OCI-LY3 (cell line): ENCODE measurements around the gene C2CD4D.
A peak's percentile ranks its signal among the peaks of the same experiment; 100 is the strongest.

Experiments
- H2AFZ ChIP-seq: fragments of 200-600, 300-600 bp; shearing (Covaris generic); 2 replicates; pipeline ENCODE4 v1.6.0; 2014; ENCODE audit warnings: antibody characterized with exemption, low read depth, low read length
- H3K27ac ChIP-seq: fragments of 200-600, 300-600 bp; sonication (generic); 2 replicates; pipeline ENCODE4 v1.5.1; 2014; ENCODE audit warnings: mild to moderate bottlenecking, low read length, moderate library complexity, mixed read lengths
- H3K27me3 ChIP-seq: fragments of 200-600, 300-600 bp; sonication (generic); 2 replicates; pipeline ENCODE4 v1.6.1; 2014; ENCODE audit warnings: low read depth, low read length, mixed read lengths
- H3K36me3 ChIP-seq: fragments of 200-600, 300-600 bp; sonication (generic); replicated peaks from 2 replicates; pipeline ENCODE3; 2014; ENCODE audit warnings: low read depth, low read length, mixed read lengths
- H3K4me1 ChIP-seq: fragments of 300-600, 200-600 bp; sonication (generic); 2 replicates; pipeline ENCODE4 v1.6.1; 2014; ENCODE audit warnings: low read length, mixed read lengths
- H3K4me2 ChIP-seq: fragments of 200-600, 300-600 bp; sonication (generic); 2 replicates; pipeline ENCODE4 v1.6.1; 2014; ENCODE audit warnings: low read length, mixed read lengths
- H3K4me3 ChIP-seq: fragments of 300-600, 200-600 bp; sonication (generic); 2 replicates; pipeline ENCODE4 v1.5.1; 2014; ENCODE audit warnings: antibody characterized with exemption, mild to moderate bottlenecking, low read length, moderate library complexity
- H3K79me2 ChIP-seq: fragments of 300-600, 200-600 bp; shearing (Covaris generic); 2 replicates; pipeline ENCODE4 v1.6.1; 2014; ENCODE audit warnings: mild to moderate bottlenecking, low read length, mixed read lengths
- H3K9ac ChIP-seq: fragments of 300-600, 200-600 bp; shearing (Covaris generic); 2 replicates; pipeline ENCODE4 v1.6.0; 2014; ENCODE audit warnings: mild to moderate bottlenecking, low read length, moderate library complexity
- H3K9me3 ChIP-seq: fragments of 200-600, 300-600 bp; shearing (Covaris generic); 2 replicates; pipeline ENCODE4 v1.6.1; 2014; ENCODE audit warnings: low read length, mixed read lengths; ENCODE audit not compliant: insufficient read depth
- H4K20me1 ChIP-seq: fragments of 200-600, 300-600 bp; sonication (generic); 2 replicates; pipeline ENCODE4 v1.6.1; 2016; ENCODE audit warnings: low read length, mixed read lengths; ENCODE audit not compliant: insufficient read depth
- EZH2phosphoT487 ChIP-seq: fragments of 200-600 bp; shearing (Covaris generic); IDR thresholded peaks from 2 replicates; pipeline ENCODE4 v1.6.1; 2018; ENCODE audit warnings: antibody characterized with exemption, mixed run types, low read depth
- TF ChIP-seq, protein P1 (sequence below): fragments of 200-600, 300-600 bp; sonication (generic); IDR thresholded peaks from 2 replicates; pipeline ENCODE4 v1.5.1; 2014; ENCODE audit warnings: antibody characterized with exemption, low read length, low read depth

C2CD4D gene

DNA sequence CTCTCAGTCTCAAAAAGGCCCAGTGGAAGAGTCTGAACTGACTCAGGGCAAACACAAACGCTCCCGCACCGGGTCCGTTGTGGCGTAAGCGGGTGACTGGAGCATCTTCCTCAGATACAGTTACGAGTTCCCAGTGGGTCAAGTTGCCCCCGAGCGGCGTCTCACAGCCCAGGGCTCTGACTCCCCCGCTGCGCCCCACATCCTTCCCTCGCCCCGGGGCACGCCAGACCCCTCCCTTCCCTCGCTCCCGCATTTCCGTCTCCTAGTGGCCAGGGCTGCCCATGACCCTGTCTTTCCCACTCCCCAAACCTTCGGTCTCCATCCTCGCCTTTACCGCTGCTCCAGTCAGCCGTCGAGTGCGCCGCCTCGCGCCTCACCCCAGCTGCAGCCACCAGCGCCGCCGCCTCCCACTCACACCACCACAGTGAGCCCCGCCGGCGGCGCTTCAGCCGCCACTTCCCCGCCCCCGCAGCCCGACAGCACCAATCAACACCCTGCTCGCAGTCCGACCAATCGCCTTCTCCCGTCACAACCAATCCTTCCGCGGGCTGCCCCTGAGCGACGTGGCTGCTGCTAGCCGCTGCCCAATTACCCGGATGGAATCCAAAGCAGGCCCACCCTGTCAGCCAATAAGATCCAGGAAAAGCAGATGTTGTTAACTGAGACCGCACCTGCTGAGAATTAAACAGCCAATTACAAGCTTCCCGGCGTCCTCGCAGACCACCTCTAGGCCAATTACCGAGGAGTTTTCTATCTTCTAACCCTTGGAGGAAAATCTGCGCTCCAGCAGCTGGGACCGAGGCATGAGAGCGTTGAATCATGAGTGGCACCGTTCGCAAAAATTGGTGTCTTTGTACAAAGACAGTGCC lies 49.3 kb downstream of the C2CD4D start, which contains the start of gene TDRKH:
Gene TDRKH (minus strand): TSS at position 430 of the 869 bp plus-strand sequence. CDS start 7,478 bp downstream, outside the sequence.
- H3K36me3 ChIP-seq: no peaks in the 10 kb centered on the region
- peak within 1 kb of the TSS; percentile 85 for H3K4me2 ChIP-seq
- no peaks in the 10 kb centered on the region for H3K27me3 ChIP-seq
- H2AFZ ChIP-seq: peak within 1 kb of the TSS; percentile 99
- H3K9me3 ChIP-seq: no peaks in the 10 kb centered on the region
- peak within 1 kb of the TSS; percentile 59 for H3K9ac ChIP-seq
- H3K79me2 ChIP-seq: no peaks in the 10 kb centered on the region
- H3K4me3 ChIP-seq: peak within 1 kb of the TSS; percentile 88
- peaks cover 5% of the 10 kb centered on the region for H3K4me1 ChIP-seq
- H3K27ac ChIP-seq: no peak within 1 kb of the TSS
- TF ChIP-seq, protein P1, sequence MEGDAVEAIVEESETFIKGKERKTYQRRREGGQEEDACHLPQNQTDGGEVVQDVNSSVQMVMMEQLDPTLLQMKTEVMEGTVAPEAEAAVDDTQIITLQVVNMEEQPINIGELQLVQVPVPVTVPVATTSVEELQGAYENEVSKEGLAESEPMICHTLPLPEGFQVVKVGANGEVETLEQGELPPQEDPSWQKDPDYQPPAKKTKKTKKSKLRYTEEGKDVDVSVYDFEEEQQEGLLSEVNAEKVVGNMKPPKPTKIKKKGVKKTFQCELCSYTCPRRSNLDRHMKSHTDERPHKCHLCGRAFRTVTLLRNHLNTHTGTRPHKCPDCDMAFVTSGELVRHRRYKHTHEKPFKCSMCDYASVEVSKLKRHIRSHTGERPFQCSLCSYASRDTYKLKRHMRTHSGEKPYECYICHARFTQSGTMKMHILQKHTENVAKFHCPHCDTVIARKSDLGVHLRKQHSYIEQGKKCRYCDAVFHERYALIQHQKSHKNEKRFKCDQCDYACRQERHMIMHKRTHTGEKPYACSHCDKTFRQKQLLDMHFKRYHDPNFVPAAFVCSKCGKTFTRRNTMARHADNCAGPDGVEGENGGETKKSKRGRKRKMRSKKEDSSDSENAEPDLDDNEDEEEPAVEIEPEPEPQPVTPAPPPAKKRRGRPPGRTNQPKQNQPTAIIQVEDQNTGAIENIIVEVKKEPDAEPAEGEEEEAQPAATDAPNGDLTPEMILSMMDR: peak; percentile 36
- TF ChIP-seq EZH2phosphoT487: no peak
- no peaks in the 10 kb centered on the region for H4K20me1 ChIP-seq
